Tibial artery (tissue), 4 donors: Measurements from ENCODE around the gene EMX2.
"Not testable (repeated sequence)": the region's sequence is repeated elsewhere in the genome, so short reads cannot be mapped to it uniquely, and the experiment has no call there.

Experiments used
- DNase-seq, 2 donors: peaks; one replicate each; pipeline ENCODE4 v3.0.0-alpha.2; 2019
- H3K27ac ChIP-seq, 2 donors: fragments of 200-600 bp; sonication (generic) in 1 of 2; 1 replicate in 1 of 2; 2 replicates in 1 of 2; pipeline ENCODE4 v1.5.1; 2018 to 2019; ENCODE audit warnings: mild to moderate bottlenecking in 1 of 2
- H3K27me3 ChIP-seq, 2 donors: fragments of 200-600 bp; sonication (generic) in 1 of 2; one replicate each; pipeline versions ENCODE4 v1.5.1 to v1.6.0; 2016 to 2019
- H3K36me3 ChIP-seq, 3 donors: fragments of 200-600 bp; sonication (generic) in 2 of 3; one replicate each; pipeline ENCODE4 v1.5.1; 2016 to 2019; ENCODE audit warnings: mild to moderate bottlenecking in 2 of 3
- H3K4me1 ChIP-seq, 4 donors: fragments of 200-600 bp; sonication (generic) in 2 of 4; 1 replicate in 3 of 4; 2 replicates in 1 of 4; pipeline ENCODE4 v1.5.1; 2016 to 2019
- H3K4me3 ChIP-seq, 2 donors: fragments of 200-600 bp; sonication (generic) in 1 of 2; 1 replicate in 1 of 2; 2 replicates in 1 of 2; pipeline ENCODE4 v1.5.1; 2018 to 2019; ENCODE audit warnings: mild to moderate bottlenecking in 2 of 2
- H3K9me3 ChIP-seq, 3 donors: fragments of 200-600 bp; sonication (generic) in 1 of 3; one replicate each; pipeline ENCODE4 v1.5.1; 2016 to 2019
- intact Hi-C: fragments of 100-400 bp; cut with DNase I; formaldehyde crosslinking; loops from one replicate; pipeline ENCODE4 v1.15.0; 2023; ENCODE audit warnings: low total_unique reads
- TF ChIP-seq, protein P1 (sequence below), 2 experiments: fragments of 200-600 bp in 1 of 2; fragments of 450-650 bp in 1 of 2; IDR thresholded peaks; one replicate each; pipeline ENCODE4 v1.5.1; 2017 to 2019; ENCODE audit warnings: antibody characterized with exemption in 2 of 2, mild to moderate bottlenecking in 1 of 2, moderate library complexity in 1 of 2

The EMX2 gene

DNA sequence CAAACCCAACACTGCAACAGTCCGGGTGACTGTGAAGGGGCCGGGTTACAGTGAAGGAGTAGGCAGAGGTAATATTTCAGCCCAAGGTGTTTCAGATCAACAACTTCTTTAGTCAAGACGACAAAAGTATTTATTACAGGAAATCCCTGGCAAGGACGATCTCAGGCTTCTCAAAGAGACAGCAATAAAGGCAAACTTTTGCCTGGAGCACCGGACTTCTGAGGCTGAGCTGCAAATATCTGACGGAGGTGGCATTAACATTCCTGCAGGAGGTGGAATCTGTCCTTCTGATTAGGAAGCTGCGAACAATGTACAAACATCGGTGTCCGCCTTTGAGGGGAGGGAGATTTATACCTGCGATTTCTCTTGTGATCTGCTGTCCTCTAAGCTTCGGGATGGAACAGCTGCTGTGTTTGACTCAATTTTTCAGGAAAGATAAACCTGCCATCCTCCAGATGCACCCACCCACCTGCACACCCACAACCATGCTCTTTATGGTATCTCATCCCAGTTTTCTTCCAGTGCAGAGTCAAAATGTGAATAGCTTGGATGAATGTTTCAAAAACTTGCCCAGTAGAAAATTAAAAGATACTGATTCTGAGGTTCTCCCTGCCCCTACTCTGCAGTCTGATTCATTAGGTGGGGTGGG, 32.1 kb downstream of the EMX2 start:
- Histone ChIP-seq H3K27me3 (peaks cover 0 to 3% of the 10 kb centered on the region in 2 donors), H3K4me1 (no peaks in the 10 kb centered on the region), H3K9me3 (no peaks in the 10 kb centered on the region), H3K36me3 (no peaks in the 10 kb centered on the region), H3K4me3 (no peak overlapping the region), H3K27ac (no peak overlapping the region)
- intact Hi-C loops = no loop called here
- TF ChIP-seq, protein P1, sequence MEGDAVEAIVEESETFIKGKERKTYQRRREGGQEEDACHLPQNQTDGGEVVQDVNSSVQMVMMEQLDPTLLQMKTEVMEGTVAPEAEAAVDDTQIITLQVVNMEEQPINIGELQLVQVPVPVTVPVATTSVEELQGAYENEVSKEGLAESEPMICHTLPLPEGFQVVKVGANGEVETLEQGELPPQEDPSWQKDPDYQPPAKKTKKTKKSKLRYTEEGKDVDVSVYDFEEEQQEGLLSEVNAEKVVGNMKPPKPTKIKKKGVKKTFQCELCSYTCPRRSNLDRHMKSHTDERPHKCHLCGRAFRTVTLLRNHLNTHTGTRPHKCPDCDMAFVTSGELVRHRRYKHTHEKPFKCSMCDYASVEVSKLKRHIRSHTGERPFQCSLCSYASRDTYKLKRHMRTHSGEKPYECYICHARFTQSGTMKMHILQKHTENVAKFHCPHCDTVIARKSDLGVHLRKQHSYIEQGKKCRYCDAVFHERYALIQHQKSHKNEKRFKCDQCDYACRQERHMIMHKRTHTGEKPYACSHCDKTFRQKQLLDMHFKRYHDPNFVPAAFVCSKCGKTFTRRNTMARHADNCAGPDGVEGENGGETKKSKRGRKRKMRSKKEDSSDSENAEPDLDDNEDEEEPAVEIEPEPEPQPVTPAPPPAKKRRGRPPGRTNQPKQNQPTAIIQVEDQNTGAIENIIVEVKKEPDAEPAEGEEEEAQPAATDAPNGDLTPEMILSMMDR (IDR thresholded peaks at IDR 0.05) = no peak
- DNase-seq = no peak

DNA sequence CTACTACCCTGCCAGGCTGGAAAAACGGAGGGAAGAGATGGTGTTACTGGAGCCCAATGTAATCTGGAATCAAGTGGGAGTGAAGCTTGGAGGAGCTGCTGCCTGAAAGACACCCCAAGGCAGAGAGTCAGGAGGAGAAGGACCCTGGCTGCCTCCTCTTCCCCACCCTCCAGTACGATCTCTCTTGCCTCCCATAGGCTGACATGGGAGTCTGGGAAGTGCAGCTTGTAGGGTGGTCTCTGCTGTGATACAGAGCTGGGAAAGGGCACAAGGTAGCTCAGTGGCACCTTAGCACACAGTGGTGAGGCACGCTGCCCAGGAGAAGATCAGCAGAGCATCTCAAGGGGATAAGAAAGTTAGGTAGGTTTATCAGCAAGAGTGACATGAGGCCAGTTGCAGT, 35.9 kb downstream of the EMX2 start:
- Histone ChIP-seq H3K4me3 (no peak overlapping the region), H3K9me3 (no peaks in the 10 kb centered on the region), H3K27me3 (peaks cover 0 to 3% of the 10 kb centered on the region in 2 donors), H3K27ac (no peak overlapping the region), H3K4me1 (no peaks in the 10 kb centered on the region), H3K36me3 (no peaks in the 10 kb centered on the region)
- intact Hi-C loops = no loop called here
- no peak for DNase-seq
- TF ChIP-seq, protein P1 (IDR thresholded peaks at IDR 0.05) = no peak

DNA sequence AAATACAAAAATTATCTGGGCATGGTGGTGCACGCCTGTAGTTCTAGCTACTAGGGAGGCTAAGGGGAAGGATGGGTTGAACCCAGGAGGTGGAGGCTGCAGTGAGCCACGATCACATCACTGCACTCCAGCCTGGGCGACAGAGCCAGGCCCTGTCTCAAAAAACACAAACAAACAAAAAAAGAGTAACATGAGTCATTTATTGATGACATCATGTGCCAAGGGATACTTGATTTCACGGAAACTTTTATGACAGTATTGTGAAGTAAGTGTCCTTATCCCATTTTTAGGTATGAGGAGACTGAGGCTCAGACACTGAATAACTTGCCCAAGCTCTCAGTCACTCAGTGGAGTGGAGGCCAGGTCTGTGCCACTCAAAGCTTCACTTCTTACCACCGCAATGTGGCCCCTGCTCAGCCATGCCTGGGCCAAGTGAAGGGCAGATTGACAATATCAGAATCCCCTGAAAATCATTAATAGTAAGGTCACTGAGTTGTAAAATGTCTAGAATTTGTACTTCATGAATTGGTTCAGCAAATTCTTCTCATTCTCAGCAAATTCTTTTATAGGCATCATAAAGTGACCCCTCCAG, 36.5 kb downstream of the EMX2 start:
- no peak overlapping the region for H3K4me3 ChIP-seq
- peaks cover 0 to 3% of the 10 kb centered on the region in 2 donors for H3K27me3 ChIP-seq
- H3K9me3 ChIP-seq = no peaks in the 10 kb centered on the region
- intact Hi-C loops = no loop called here
- no peaks in the 10 kb centered on the region for H3K4me1 ChIP-seq
- DNase-seq = no peak
- H3K36me3 ChIP-seq = no peaks in the 10 kb centered on the region
- TF ChIP-seq, protein P1 (IDR thresholded peaks at IDR 0.05) = no peak
- no peak overlapping the region for H3K27ac ChIP-seq

DNA sequence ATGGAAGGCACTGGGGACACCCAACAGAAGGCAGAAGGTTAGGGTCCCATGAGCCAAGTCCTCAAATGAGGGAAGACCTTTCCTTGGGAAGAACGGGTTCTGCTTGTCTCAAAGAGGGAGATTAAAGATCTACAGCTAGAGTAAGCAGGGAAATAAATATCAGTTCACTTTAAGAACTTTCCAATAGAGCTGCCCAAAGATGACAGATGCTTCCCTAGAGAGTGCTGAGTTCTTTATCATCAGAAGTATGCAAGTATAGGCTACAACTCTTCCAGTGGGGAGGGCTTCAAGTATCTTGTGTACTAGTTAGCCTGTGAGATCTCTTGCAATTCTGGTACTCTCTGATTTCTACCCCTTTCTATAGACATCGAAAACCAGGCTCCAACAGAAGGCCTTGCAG, 39.4 kb downstream of the EMX2 start:
- Histone ChIP-seq H3K36me3 (no peaks in the 10 kb centered on the region), H3K4me1 (no peaks in the 10 kb centered on the region), H3K27ac (no peak overlapping the region), H3K27me3 (peaks cover 0 to 3% of the 10 kb centered on the region in 2 donors), H3K9me3 (no peaks in the 10 kb centered on the region), H3K4me3 (no peak overlapping the region)
- TF ChIP-seq, protein P1 (IDR thresholded peaks at IDR 0.05) = no peak
- DNase-seq = no peak
- intact Hi-C loops = no loop called here

DNA sequence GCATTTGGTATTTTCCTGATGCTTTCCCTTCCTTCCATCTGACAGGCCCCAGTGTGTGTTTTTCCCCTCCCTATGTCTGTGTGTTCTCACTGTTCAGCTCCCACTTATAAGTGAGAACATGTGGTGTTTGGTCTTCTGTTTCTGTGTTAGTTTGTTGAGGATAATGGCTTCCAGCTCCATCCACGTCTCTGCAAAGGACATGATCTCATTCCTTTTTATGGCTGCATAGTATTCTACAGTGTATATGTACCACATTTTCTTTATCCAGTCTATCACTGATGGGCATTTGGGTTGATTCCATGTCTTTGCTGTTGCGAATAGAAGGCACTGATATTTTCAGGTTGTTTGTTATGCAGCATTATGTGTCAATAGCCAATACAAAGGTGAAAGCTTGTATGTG, 42.3 kb downstream of the EMX2 start:
- H3K27ac ChIP-seq, H3K36me3 ChIP-seq, H3K9me3 ChIP-seq, intact Hi-C loops, H3K4me3 ChIP-seq, DNase-seq, H3K4me1 ChIP-seq, H3K27me3 ChIP-seq: not testable (repeated sequence)

DNA sequence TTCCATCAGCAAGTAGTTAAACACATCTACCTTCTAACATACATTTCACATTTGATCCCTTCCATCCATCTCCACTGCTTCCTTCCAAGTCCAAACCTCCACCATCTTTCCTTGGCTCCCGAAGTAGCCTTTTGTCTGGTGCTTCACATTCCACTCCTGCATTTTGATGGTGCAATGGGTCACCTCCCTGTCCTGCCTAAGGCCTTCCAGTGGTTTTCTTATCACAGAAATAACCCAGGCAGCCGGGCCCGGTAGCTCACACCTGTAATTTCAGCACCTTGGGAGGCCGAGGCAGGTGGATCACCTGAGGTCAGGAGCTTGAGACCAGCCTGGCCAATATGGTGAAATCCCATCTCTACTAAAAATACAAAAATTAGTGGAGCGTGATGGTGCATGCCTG, 44.5 kb downstream of the EMX2 start:
- H3K27me3 ChIP-seq = no peaks in the 10 kb centered on the region
- H3K4me3 ChIP-seq = no peak overlapping the region
- TF ChIP-seq, protein P1 (IDR thresholded peaks at IDR 0.05) = no peak
- no peaks in the 10 kb centered on the region for H3K9me3 ChIP-seq
- no peaks in the 10 kb centered on the region for H3K4me1 ChIP-seq
- no peak for DNase-seq
- intact Hi-C loops = no loop called here
- H3K36me3 ChIP-seq = no peaks in the 10 kb centered on the region
- no peak overlapping the region for H3K27ac ChIP-seq
